ENCODE measurements around the gene DTL.

DTL gene

GRCh38 chr1:212055333-212055732 is 19.8 kb downstream of the DTL start:
- H3K4me3 ChIP-seq (ENCODE audit: low read length): no peak overlapping the region
- no peak for TF ChIP-seq CTCF (conservative IDR thresholded peaks at IDR 0.05; ENCODE audit: low read depth, low read length)
- DNase-seq (ENCODE audit: low read depth): no peak

GRCh38 chr1:212060632-212061472 is 25.3 kb downstream of the DTL start:
- TF ChIP-seq CTCF (conservative IDR thresholded peaks at IDR 0.05; ENCODE audit: low read depth, low read length): no peak
- H3K4me3 ChIP-seq (ENCODE audit: low read length): no peak overlapping the region
- no peak for DNase-seq (ENCODE audit: low read depth)

- TF ChIP-seq CTCF (conservative IDR thresholded peaks at IDR 0.05; ENCODE audit: low read depth, low read length): peak; percentile 68
- no peak overlapping the region for H3K4me3 ChIP-seq (ENCODE audit: low read length)
- no peak for DNase-seq (ENCODE audit: low read depth)
Observed at GRCh38 chr1:212062832-212063438, 27.4 kb downstream of the DTL start.

- TF ChIP-seq CTCF (conservative IDR thresholded peaks at IDR 0.05; ENCODE audit: low read depth, low read length): no peak
- DNase-seq (ENCODE audit: low read depth): no peak
- no peak overlapping the region for H3K4me3 ChIP-seq (ENCODE audit: low read length)
Observed at GRCh38 chr1:212067787-212068186, 32.2 kb downstream of the DTL start.

- H3K4me3 ChIP-seq (ENCODE audit: low read length): no peak overlapping the region
- DNase-seq (ENCODE audit: low read depth): no peak
Observed at GRCh38 chr1:212070720-212071302, 35.3 kb downstream of the DTL start.

GRCh38 chr1:212072047-212072446 is 36.5 kb downstream of the DTL start:
- TF ChIP-seq CTCF (conservative IDR thresholded peaks at IDR 0.05; ENCODE audit: low read depth, low read length): no peak
- no peak for DNase-seq (ENCODE audit: low read depth)
- no peak overlapping the region for H3K4me3 ChIP-seq (ENCODE audit: low read length)

More at GRCh38 chr1:212070720-212071302, 35.3 kb downstream of the DTL start:
- TF ChIP-seq CTCF (conservative IDR thresholded peaks at IDR 0.05; ENCODE audit: low read depth, low read length): peak; percentile 74

Measured in retinal pigment epithelial cell (primary cell).